Mammary epithelial cell (primary cell): ENCODE data around the gene CPEB3.

Experiments used
- EZH2 ChIP-seq: IDR thresholded peaks from 2 replicates; pipeline ENCODE4 v1.6.1; 2012; ENCODE audit warnings: low read length, inconsistent platforms, borderline replicate concordance
- TF ChIP-seq, protein P1 (sequence below), 2 donors: IDR thresholded peaks in 1 of 2; conservative IDR thresholded peaks in 1 of 2; 2 replicates each; pipeline ENCODE4 v1.5.1; 2011 to 2012; ENCODE audit warnings: inconsistent platforms in 2 of 2, low read length in 2 of 2, mild to moderate bottlenecking in 2 of 2, control low read depth in 1 of 2, low read depth in 1 of 2; ENCODE audit not compliant: insufficient read depth in 1 of 2; ENCODE audit errors: extremely low read depth in 1 of 2

DNA sequence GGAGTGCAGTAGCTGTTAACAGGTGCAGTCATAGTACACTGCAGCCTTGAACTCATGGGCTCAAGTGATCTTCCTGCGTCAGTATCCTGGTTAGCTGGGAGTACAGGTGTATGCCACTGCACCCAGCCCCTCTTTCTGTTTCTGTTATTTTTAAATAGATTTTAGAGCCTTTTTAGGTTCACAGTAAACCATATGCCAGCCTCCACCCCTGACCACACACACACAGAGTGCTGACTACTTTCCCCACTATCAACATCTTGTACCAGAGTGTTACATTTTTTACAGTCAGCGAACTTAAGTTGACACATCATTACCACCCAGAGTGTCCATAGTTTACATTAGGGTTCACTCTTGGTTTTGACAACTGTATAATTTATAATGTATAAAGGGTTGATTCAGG, 32.2 kb upstream of the CPEB3 start:
- no peak for TF ChIP-seq EZH2
- TF ChIP-seq, protein P1, sequence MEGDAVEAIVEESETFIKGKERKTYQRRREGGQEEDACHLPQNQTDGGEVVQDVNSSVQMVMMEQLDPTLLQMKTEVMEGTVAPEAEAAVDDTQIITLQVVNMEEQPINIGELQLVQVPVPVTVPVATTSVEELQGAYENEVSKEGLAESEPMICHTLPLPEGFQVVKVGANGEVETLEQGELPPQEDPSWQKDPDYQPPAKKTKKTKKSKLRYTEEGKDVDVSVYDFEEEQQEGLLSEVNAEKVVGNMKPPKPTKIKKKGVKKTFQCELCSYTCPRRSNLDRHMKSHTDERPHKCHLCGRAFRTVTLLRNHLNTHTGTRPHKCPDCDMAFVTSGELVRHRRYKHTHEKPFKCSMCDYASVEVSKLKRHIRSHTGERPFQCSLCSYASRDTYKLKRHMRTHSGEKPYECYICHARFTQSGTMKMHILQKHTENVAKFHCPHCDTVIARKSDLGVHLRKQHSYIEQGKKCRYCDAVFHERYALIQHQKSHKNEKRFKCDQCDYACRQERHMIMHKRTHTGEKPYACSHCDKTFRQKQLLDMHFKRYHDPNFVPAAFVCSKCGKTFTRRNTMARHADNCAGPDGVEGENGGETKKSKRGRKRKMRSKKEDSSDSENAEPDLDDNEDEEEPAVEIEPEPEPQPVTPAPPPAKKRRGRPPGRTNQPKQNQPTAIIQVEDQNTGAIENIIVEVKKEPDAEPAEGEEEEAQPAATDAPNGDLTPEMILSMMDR (conservative IDR thresholded peaks at IDR 0.05 in 1 of 2, IDR thresholded peaks at IDR 0.05 in 1 of 2; ENCODE audit: extremely low read depth in 1 of 2, insufficient read depth in 1 of 2, low read depth in 1 of 2, low read length in 2 of 2) = no peak
